SK-N-SH (cell line): ENCODE measurements around the gene ERICH6.

ENCODE experiments used
- CTCF ChIP-seq: fragments of 200-600 bp; sonication (generic); IDR thresholded peaks from 2 replicates; pipeline ENCODE4 v1.6.1; 2017; ENCODE audit warnings: antibody characterized with exemption, mild to moderate bottlenecking, moderate library complexity
- FOSL2 ChIP-seq: IDR thresholded peaks from 2 replicates; pipeline ENCODE4 v1.4.0; 2012; ENCODE audit warnings: low read depth, mild to moderate bottlenecking, moderate library complexity, borderline replicate concordance
- PBX3 ChIP-seq: IDR thresholded peaks from 2 replicates; pipeline ENCODE4; 2012
- REST ChIP-seq: IDR thresholded peaks from 2 replicates; pipeline ENCODE4 v1.6.1; 2012; ENCODE audit warnings: mild to moderate bottlenecking, low read depth, low read length, moderate library complexity
- SMC3 ChIP-seq: IDR thresholded peaks from 2 replicates; pipeline ENCODE4 v1.6.1; 2012; ENCODE audit warnings: low read depth, low read length, improper control_type of control experiment
- TAF1 ChIP-seq: IDR thresholded peaks from 2 replicates; pipeline ENCODE4 v1.6.1; 2012; ENCODE audit warnings: low read depth, mild to moderate bottlenecking, low read length, moderate library complexity, borderline replicate concordance
- YY1 ChIP-seq: IDR thresholded peaks from 2 replicates; pipeline ENCODE4 v1.4.0; 2012; ENCODE audit warnings: low read depth, mild to moderate bottlenecking

DNA sequence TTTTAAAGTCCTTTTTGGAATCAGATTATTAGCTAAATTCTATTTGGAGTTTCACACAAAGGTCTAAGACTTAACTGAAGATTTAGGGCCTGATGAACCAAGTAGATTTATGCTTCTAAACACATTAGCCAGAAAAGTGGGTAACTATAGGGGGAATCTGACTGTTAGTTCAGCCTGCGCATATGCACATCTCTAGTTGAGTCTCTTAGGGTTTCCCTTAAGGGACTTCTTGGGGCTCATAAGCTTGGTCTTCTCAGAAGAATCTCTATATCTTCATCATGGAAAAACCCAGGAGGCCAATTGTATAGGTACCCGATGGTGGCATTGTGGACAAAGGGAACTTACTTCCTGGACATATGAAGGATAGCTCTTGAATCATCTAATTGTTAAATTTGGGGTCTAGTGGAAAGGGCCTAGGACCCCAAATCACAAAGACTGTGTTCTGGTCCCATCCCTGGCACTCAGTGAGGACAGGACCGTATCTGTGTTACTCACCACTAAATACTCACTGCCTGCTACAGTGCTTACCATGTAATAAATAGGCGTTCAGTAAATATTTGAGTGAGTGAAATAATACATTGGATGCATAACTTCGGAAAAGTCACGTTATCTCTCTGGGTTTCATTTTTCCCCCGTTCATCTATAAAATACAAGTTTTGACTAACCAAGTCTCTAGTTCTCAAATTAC is 83.6 kb downstream of the ERICH6 start:
- TF ChIP-seq SMC3 (no peak), TAF1 (no peak), YY1 (no peak), CTCF (no peak), FOSL2 (no peak), REST (no peak), PBX3 (no peak)
